GM12878 (cell line): ENCODE results near the gene FTL. TPM values are rescaled to one million over a fixed set of nuclear protein-coding genes. Genes with fewer than 3 reads are reported as not detected.
A peak's percentile ranks its signal among the peaks of the same experiment; 100 is the strongest.

Experiments used
- ATAC-seq: fragments of 200-7000 bp; cut with Tn5 transposase; 3 replicates; pipeline ENCODE4 v1.9.1; 2020; ENCODE audit warnings: mild to moderate bottlenecking, moderate library complexity
- BruUV-seq: library from RNA; stranded (reverse); fragments of 400-500 nt; replicated peaks from 2 replicates; lab custom pipeline; 2021; lab: Mats Ljungman, UMichigan
- CTCF ChIA-PET: fragments of 300-600 bp; sonication (Branson Sonifier 250); formaldehyde crosslinking; extraction: SDS; loops from one replicate; lab custom pipeline; 2021; ENCODE audit warnings: inconsistent platforms; lab: Yijun Ruan, JAX
- POLR2A ChIA-PET: fragments of 350-600 bp; formaldehyde crosslinking; extraction: SDS; loops from one replicate; lab custom pipeline; 2021; ENCODE audit warnings: inconsistent platforms; lab: Charles Lee
- RAD21 ChIA-PET: fragments of 300-600 bp; sonication (Branson Sonifier 250); formaldehyde crosslinking; loops from one replicate; lab custom pipeline; 2023; ENCODE audit warnings: antibody characterized with exemption; ENCODE audit not compliant: unreplicated experiment; lab: Charles Lee
- SMC1A ChIA-PET: fragments of 300-600 bp; sonication (Branson Sonifier 250); formaldehyde crosslinking; loops from one replicate; lab custom pipeline; 2023; ENCODE audit not compliant: unreplicated experiment, uncharacterized antibody; lab: Charles Lee
- DNase-seq: peaks from one replicate; pipeline ENCODE4 v3.0.0-alpha.2; 2011; ENCODE audit warnings: low read depth, low spot score
- FAIRE-seq: peaks from 3 replicates; lab custom pipeline; 2011; peaks lifted over from hg19 to GRCh38; lab: Jason Lieb, UNC
- H2AFZ ChIP-seq: 2 replicates; pipeline ENCODE4 v1.6.0; 2011; ENCODE audit warnings: low read depth, low read length, control low read depth; ENCODE audit not compliant: control insufficient read depth
- H3K27ac ChIP-seq: 2 replicates; pipeline ENCODE4 v1.5.1; 2011; ENCODE audit warnings: control low read depth; ENCODE audit not compliant: control insufficient read depth, insufficient read depth
- H3K27me3 ChIP-seq, 2 experiments: replicated peaks in 1 of 2; 2 replicates each; pipeline versions ENCODE4 v1.6.0 to v1.6.1; 2011; ENCODE audit warnings: low read length in 1 of 2; ENCODE audit not compliant: control insufficient read depth in 2 of 2, insufficient read depth in 2 of 2
- H3K36me3 ChIP-seq, 2 experiments: 2 replicates each; pipeline ENCODE4 v1.5.1; 2011; ENCODE audit warnings: low read length in 1 of 2; ENCODE audit not compliant: control insufficient read depth in 2 of 2, insufficient read depth in 2 of 2
- H3K4me1 ChIP-seq: 2 replicates; pipeline ENCODE4 v1.6.1; 2011; ENCODE audit warnings: mild to moderate bottlenecking, low read length, moderate library complexity, mixed read lengths; ENCODE audit not compliant: control insufficient read depth, insufficient read depth
- H3K4me2 ChIP-seq: 2 replicates; pipeline ENCODE4 v1.6.0; 2011; ENCODE audit warnings: control low read depth; ENCODE audit not compliant: control insufficient read depth, insufficient read depth
- H3K4me3 ChIP-seq: fragments of 200-600 bp; sonication (generic); 2 replicates; pipeline ENCODE4 v1.5.1; 2016
- H3K79me2 ChIP-seq: 2 replicates; pipeline ENCODE4 v1.6.0; 2011; ENCODE audit warnings: low read length; ENCODE audit not compliant: control insufficient read depth, insufficient read depth
- H3K9ac ChIP-seq: 2 replicates; pipeline ENCODE4 v1.8.0; 2011; ENCODE audit warnings: low read length, control low read depth, mixed read lengths; ENCODE audit not compliant: control insufficient read depth, insufficient read depth
- H3K9me3 ChIP-seq: replicated peaks from 3 replicates; pipeline ENCODE4 v1.5.1; 2011; ENCODE audit warnings: mild to moderate bottlenecking, low read length; ENCODE audit not compliant: control insufficient read depth, insufficient read depth
- H4K20me1 ChIP-seq: 2 replicates; pipeline ENCODE4 v1.6.0; 2011; ENCODE audit not compliant: control insufficient read depth, insufficient read depth
- BHLHE40 ChIP-seq, 2 experiments: fragments of 450-650 bp in 1 of 2; IDR thresholded peaks; 2 replicates each; pipeline ENCODE4 v1.6.1; 2011 to 2017; ENCODE audit warnings: low read depth in 2 of 2, borderline replicate concordance in 1 of 2, improper control_type of control experiment in 1 of 2, low read length in 1 of 2, mild to moderate bottlenecking in 1 of 2
- CHD4 ChIP-seq: fragments of 200-600 bp; sonication (generic); IDR thresholded peaks from 2 replicates; pipeline ENCODE4 v1.6.1; 2016; ENCODE audit warnings: mild to moderate bottlenecking
- CREM ChIP-seq: IDR thresholded peaks from 2 replicates; pipeline ENCODE4 v1.6.1; 2014; ENCODE audit warnings: antibody characterized with exemption, low read depth
- FOXM1 ChIP-seq: IDR thresholded peaks from 2 replicates; pipeline ENCODE4 v1.6.1; 2012; ENCODE audit warnings: low read depth, mild to moderate bottlenecking, inconsistent platforms, low read length, moderate library complexity
- HSF1 ChIP-seq: fragments of 150-350 bp; IDR thresholded peaks from 2 replicates; pipeline ENCODE4 v1.6.1; 2014; ENCODE audit warnings: mild to moderate bottlenecking, low read depth, low read length
- MEF2A ChIP-seq: IDR thresholded peaks from 2 replicates; pipeline ENCODE4 v1.6.1; 2011; ENCODE audit warnings: low read depth, mild to moderate bottlenecking, low read length, moderate library complexity; ENCODE audit not compliant: insufficient read depth
- MXI1 ChIP-seq: fragments of 150-350 bp; IDR thresholded peaks from 2 replicates; pipeline ENCODE4 v1.6.1; 2011; ENCODE audit warnings: low read depth, mild to moderate bottlenecking, inconsistent platforms, low read length, improper control_type of control experiment
- NFXL1 ChIP-seq: fragments of 450-650 bp; IDR thresholded peaks from 2 replicates; pipeline ENCODE4 v1.6.1; 2017; ENCODE audit warnings: antibody characterized with exemption, mild to moderate bottlenecking, borderline replicate concordance
- PRDM15 ChIP-seq: fragments of 450-650 bp; formaldehyde crosslinking; IDR thresholded peaks from 2 replicates; pipeline ENCODE4 v1.4.0; 2020; ENCODE audit warnings: mild to moderate bottlenecking, moderate library complexity
- ZSCAN29 ChIP-seq: fragments of 450-650 bp; IDR thresholded peaks from 2 replicates; pipeline ENCODE4 v1.6.1; 2017; ENCODE audit warnings: mild to moderate bottlenecking, moderate library complexity
- WGBS: methylation state at CpG from one replicate; pipeline ENCODE4 v1.1.6; 2016; ENCODE audit warnings: low lambda C conversion rate; ENCODE audit not compliant: insufficient replicate concordance, insufficient coverage; ENCODE audit errors: missing lambda C conversion rate; 5-methylcytosine and 5-hydroxymethylcytosine counted together
- in situ Hi-C: fragments of 300-500 bp; cut with MboI; formaldehyde crosslinking; loops from 9 replicates; pipeline ENCODE4 v1.14.3; 2018; ENCODE audit warnings: mixed read lengths
- intact Hi-C: fragments of 100-400 bp; cut with micrococcal nuclease; formaldehyde crosslinking; loops from one replicate; pipeline ENCODE4 v1.14.2; 2022; ENCODE audit not compliant: unreplicated experiment
- polyA plus RNA-seq, 11 experiments: library from polyadenylated mRNA; depleted of rRNA in 4 of 11; unstranded in 6 of 11; stranded (reverse) in 5 of 11; fragments of >200 nt; fragmentation: Nextera tagmentation in 4 of 11; fragmentation: Illumina TruSeq in 1 of 11; extraction: Ambion mirVana in 4 of 11; extraction: Trizol in 1 of 11; gene quantifications; 1 replicate in 1 of 11; 2 replicates in 10 of 11; pipeline versions ENCODE4 v1.2.1 to v1.2.3, GENCODE V29; 2011 to 2016; ENCODE audit warnings: inconsistent platforms in 2 of 11, missing spikeins in 2 of 11, low read depth in 1 of 11
- total RNA-seq, 4 experiments: library from RNA; depleted of rRNA in 3 of 4; stranded (reverse); fragments of >200 nt in 3 of 4; fragmentation: Illumina TruSeq in 1 of 4; extraction: Trizol in 1 of 4; gene quantifications; 2 replicates each; pipeline versions ENCODE4 v1.2.1 to v1.2.3, GENCODE V29; 2013 to 2021
- TF ChIP-seq, protein P1 (sequence below): fragments of 450-650 bp; formaldehyde crosslinking; IDR thresholded peaks from 2 replicates; pipeline ENCODE4 v1.5.0; 2022; ENCODE audit warnings: mild to moderate bottlenecking, missing genetic modification characterization

The FTL gene
- total and polyA plus RNA-seq, 10 of the 15 experiments (the other 5 are each of a cell fraction or from before 2014, with no cell fraction given) = 364 to 8,913 (median 1,595) TPM

- Histone ChIP-seq H3K4me2 (peak within 1 kb of the TSS; percentile 99), H2AFZ (peak within 1 kb of the TSS; percentile 75), H3K9me3 (no peaks in the 10 kb centered on the region), H3K4me3 (peak within 1 kb of the TSS; percentile 98), H3K4me1 (peaks cover 5% of the 10 kb centered on the region; the same call in 1 of the 2 replicates), H3K36me3 (no peaks in the 10 kb centered on the region; a peak in 1 of 4 replicates), H3K27me3 (no peaks in the 10 kb centered on the region), H4K20me1 (no peaks in the 10 kb centered on the region), H3K79me2 (peaks cover 23% of the 10 kb centered on the region), H3K27ac (peak within 1 kb of the TSS; percentile 99), H3K9ac (peak within 1 kb of the TSS; percentile 100)
- ChIA-PET CTCF (interaction anchor here (1.1 to 2.1 kb wide), 6 partner anchors 12 to 167 kb away, joined by 4 to 10 read pairs (median 4); no protein-coding TSS in a partner anchor), POLR2A (interaction anchor here (0.6 to 3.1 kb wide), 13 partner anchors 7 to 1160 kb away, joined by 3 to 15 read pairs (median 5); partner anchors contain the start of genes DHDH, FTL, GYS1 and NUCB1), SMC1A (interaction anchor here (0.6 to 3.1 kb wide), 12 partner anchors 8 to 167 kb away, joined by 3 to 14 read pairs (median 4); partner anchors contain the start of gene NUCB1), RAD21 (interaction anchor here (0.8 to 2.4 kb wide), 9 partner anchors 9 to 254 kb away, joined by 3 to 8 read pairs (median 3); partner anchors contain the start of gene NUCB1)
- DNase-seq (peak; percentile 92), ATAC-seq (peak; percentile 98), FAIRE-seq (peak; percentile 98)
- in situ Hi-C loops = no loop called here
- 2% methylated on average over 56 of the region's 71 CpGs for whole genome bisulfite sequencing
- intact Hi-C loops = no loop called here
- TSS peak; percentile 76 for BruUV-seq
- TF ChIP-seq MEF2A = 0 out of 2 replicates have a peak, but pooled peaks have one; percentile 50
- TF ChIP-seq BHLHE40 (IDR thresholded peaks at IDR 0.05; ENCODE audit: borderline replicate concordance in 1 of 2, low read depth in 2 of 2, low read length in 1 of 2) = peak; percentile 96 to 100
- TF ChIP-seq HSF1 = 0 out of 2 replicates have a peak, but pooled peaks have one; percentile 54
- TF ChIP-seq PRDM15 (CRISPR knock-in tag) = peak; percentile 98
- TF ChIP-seq MXI1 = peak; percentile 49
- peak; percentile 58; the same call in 1 of the 2 replicates for TF ChIP-seq CREM
- no peak for TF ChIP-seq ZSCAN29
- TF ChIP-seq CHD4 = no peak
- TF ChIP-seq NFXL1 = no peak
- TF ChIP-seq, protein P1, sequence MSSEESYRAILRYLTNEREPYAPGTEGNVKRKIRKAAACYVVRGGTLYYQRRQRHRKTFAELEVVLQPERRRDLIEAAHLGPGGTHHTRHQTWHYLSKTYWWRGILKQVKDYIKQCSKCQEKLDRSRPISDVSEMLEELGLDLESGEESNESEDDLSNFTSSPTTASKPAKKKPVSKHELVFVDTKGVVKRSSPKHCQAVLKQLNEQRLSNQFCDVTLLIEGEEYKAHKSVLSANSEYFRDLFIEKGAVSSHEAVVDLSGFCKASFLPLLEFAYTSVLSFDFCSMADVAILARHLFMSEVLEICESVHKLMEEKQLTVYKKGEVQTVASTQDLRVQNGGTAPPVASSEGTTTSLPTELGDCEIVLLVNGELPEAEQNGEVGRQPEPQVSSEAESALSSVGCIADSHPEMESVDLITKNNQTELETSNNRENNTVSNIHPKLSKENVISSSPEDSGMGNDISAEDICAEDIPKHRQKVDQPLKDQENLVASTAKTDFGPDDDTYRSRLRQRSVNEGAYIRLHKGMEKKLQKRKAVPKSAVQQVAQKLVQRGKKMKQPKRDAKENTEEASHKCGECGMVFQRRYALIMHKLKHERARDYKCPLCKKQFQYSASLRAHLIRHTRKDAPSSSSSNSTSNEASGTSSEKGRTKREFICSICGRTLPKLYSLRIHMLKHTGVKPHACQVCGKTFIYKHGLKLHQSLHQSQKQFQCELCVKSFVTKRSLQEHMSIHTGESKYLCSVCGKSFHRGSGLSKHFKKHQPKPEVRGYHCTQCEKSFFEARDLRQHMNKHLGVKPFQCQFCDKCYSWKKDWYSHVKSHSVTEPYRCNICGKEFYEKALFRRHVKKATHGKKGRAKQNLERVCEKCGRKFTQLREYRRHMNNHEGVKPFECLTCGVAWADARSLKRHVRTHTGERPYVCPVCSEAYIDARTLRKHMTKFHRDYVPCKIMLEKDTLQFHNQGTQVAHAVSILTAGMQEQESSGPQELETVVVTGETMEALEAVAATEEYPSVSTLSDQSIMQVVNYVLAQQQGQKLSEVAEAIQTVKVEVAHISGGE (CRISPR knock-in tag) = peak; percentile 80
- TF ChIP-seq FOXM1 = no peak
These were observed 10.4 kb upstream of the FTL start, which contains the start of gene BAX for GRCh38 chr19:48954595-48955307. Gene BAX (plus strand): TSS chr19:48954875. CDS start chr19:48954929, 54 bp downstream.
